PC-3 (cell line): ENCODE measurements around the gene FOXO6.

Source experiments
- CTCF ChIP-seq: fragments of 300-600 bp; sonication (generic); conservative IDR thresholded peaks from 2 replicates; pipeline ENCODE4 v1.5.1; 2017; ENCODE audit warnings: antibody characterized with exemption, low read depth, mild to moderate bottlenecking, low read length
- EZH2 ChIP-seq: fragments of 300-600 bp; sonication (generic); IDR thresholded peaks from one replicate; pipeline ENCODE4 v1.6.1; 2017; ENCODE audit warnings: antibody characterized with exemption, mild to moderate bottlenecking, low read length; ENCODE audit not compliant: unreplicated experiment

DNA sequence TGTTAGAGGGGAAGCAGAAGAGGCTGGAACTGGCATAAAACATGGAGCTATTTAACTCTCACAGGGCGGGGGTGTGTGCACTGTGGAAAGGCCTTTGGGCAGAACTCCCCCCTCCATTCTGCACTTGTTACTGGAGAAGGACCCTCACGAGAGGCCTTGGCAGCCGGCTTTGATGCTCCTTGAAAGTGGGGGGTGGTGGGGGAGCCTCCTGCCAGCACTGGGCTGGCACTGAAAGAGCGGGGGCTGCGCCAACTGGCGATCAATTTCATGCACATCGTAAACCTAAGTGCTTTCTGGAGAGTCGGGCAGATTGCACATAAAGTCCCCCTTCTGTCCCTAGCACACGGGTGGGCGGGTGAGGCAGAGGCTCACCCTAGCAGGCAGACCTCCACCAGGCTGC lies 28.9 kb downstream of the FOXO6 start:
- TF ChIP-seq CTCF = no peak
- TF ChIP-seq EZH2 = no peak
